ENCODE results near the gene WWOX. TPM values are rescaled to one million over a fixed set of nuclear protein-coding genes. Genes with fewer than 3 reads are reported as not detected.

The WWOX gene
- total RNA-seq, 1 experiment from 2014 or later, result 79.9 TPM

- ChIA-PET POLR2A (ENCODE audit: low non-redundant PET) (interaction anchor here (0.6 kb wide), 1 partner anchor 358 kb away, joined by 5 read pairs; no protein-coding TSS in a partner anchor), CTCF (interaction anchor here (1.0 to 1.3 kb wide), 2 partner anchors 91 to 420 kb away, joined by 3 to 4 read pairs; no protein-coding TSS in a partner anchor)
- no peak for TF ChIP-seq EZH2 (IDR thresholded peaks at IDR 0.05; ENCODE audit: borderline replicate concordance, low read depth, low read length, poor library complexity, severe bottlenecking)
- TF ChIP-seq, protein P1, sequence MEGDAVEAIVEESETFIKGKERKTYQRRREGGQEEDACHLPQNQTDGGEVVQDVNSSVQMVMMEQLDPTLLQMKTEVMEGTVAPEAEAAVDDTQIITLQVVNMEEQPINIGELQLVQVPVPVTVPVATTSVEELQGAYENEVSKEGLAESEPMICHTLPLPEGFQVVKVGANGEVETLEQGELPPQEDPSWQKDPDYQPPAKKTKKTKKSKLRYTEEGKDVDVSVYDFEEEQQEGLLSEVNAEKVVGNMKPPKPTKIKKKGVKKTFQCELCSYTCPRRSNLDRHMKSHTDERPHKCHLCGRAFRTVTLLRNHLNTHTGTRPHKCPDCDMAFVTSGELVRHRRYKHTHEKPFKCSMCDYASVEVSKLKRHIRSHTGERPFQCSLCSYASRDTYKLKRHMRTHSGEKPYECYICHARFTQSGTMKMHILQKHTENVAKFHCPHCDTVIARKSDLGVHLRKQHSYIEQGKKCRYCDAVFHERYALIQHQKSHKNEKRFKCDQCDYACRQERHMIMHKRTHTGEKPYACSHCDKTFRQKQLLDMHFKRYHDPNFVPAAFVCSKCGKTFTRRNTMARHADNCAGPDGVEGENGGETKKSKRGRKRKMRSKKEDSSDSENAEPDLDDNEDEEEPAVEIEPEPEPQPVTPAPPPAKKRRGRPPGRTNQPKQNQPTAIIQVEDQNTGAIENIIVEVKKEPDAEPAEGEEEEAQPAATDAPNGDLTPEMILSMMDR (conservative IDR thresholded peaks at IDR 0.05; ENCODE audit: low read depth, low read length), result peak; percentile 49
- H3K9me3 ChIP-seq (ENCODE audit: low read depth, low read length, poor library complexity, severe bottlenecking), result peaks cover 4% of the 10 kb centered on the region
- DNase-seq (ENCODE audit: low spot score), result peak; percentile 53
- no peaks in the 10 kb centered on the region for H3K36me3 ChIP-seq (ENCODE audit: insufficient read depth, low read length, poor library complexity, severe bottlenecking)
- no peak overlapping the region for H3K27ac ChIP-seq (ENCODE audit: low read depth, low read length, poor library complexity, severe bottlenecking)
- intact Hi-C loops (cut with micrococcal nuclease; ENCODE audit: unreplicated experiment), result loop anchor here (1.0 to 10.0 kb wide), 2 partner anchors 419 to 499 kb away; no protein-coding TSS in a partner anchor
- H3K4me3 ChIP-seq (ENCODE audit: low read depth, low read length, poor library complexity, severe bottlenecking), result no peak overlapping the region
- BruUV-seq (replicated peaks), result no TSS peak
- peaks cover 15% of the 10 kb centered on the region for H3K4me1 ChIP-seq (ENCODE audit: insufficient read depth, low read length, poor library complexity, severe bottlenecking)
- no peaks in the 10 kb centered on the region for H3K27me3 ChIP-seq (replicated peaks; ENCODE audit: insufficient read depth, low read depth, low read length, poor library complexity)
Measured at GRCh38 chr16:78094166-78094565, 5.3 kb upstream of the WWOX start.

DNA sequence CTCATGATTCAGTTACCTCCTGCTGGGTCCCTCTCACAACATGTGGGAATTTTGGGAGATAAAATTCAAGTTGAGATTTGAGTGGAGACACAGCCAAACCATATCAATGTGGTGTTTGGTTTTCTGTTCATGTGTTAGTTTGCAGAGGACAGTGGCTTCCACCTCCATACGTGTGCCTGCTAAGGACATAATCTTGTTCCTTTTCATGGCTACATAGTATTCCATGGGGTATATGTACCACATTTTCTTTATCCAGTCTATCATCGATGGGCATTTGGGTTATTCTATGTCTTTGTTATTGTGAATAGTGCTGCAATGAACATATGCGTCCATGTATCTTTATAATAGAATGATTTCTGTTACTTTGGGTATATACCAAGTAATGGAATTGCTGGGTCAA lies 4.5 kb upstream of the WWOX start:
- no peaks in the 10 kb centered on the region for H3K36me3 ChIP-seq (ENCODE audit: insufficient read depth, low read length, poor library complexity, severe bottlenecking)
- ChIA-PET POLR2A (ENCODE audit: low non-redundant PET) (no interaction called here), CTCF (interaction anchor here (1.0 to 1.3 kb wide), 2 partner anchors 92 to 421 kb away, joined by 3 to 4 read pairs; no protein-coding TSS in a partner anchor)
- no peak overlapping the region for H3K4me3 ChIP-seq (ENCODE audit: low read depth, low read length, poor library complexity, severe bottlenecking)
- peak overlapping the region; percentile 17 for H3K27ac ChIP-seq (ENCODE audit: low read depth, low read length, poor library complexity, severe bottlenecking)
- no TSS peak for BruUV-seq (replicated peaks)
- peaks cover 4% of the 10 kb centered on the region for H3K9me3 ChIP-seq (ENCODE audit: low read depth, low read length, poor library complexity, severe bottlenecking)
- intact Hi-C loops (cut with micrococcal nuclease; ENCODE audit: unreplicated experiment), result loop anchor here (1.0 to 10.0 kb wide), 4 partner anchors 88 to 858 kb away; no protein-coding TSS in a partner anchor
- H3K27me3 ChIP-seq (replicated peaks; ENCODE audit: insufficient read depth, low read depth, low read length, poor library complexity), result no peaks in the 10 kb centered on the region
- H3K4me1 ChIP-seq (ENCODE audit: insufficient read depth, low read length, poor library complexity, severe bottlenecking), result peaks cover 15% of the 10 kb centered on the region
- no peak for DNase-seq (ENCODE audit: low spot score)
- TF ChIP-seq EZH2 (IDR thresholded peaks at IDR 0.05; ENCODE audit: borderline replicate concordance, low read depth, low read length, poor library complexity, severe bottlenecking), result no peak
- TF ChIP-seq, protein P1 (conservative IDR thresholded peaks at IDR 0.05; ENCODE audit: low read depth, low read length), result no peak

DNA sequence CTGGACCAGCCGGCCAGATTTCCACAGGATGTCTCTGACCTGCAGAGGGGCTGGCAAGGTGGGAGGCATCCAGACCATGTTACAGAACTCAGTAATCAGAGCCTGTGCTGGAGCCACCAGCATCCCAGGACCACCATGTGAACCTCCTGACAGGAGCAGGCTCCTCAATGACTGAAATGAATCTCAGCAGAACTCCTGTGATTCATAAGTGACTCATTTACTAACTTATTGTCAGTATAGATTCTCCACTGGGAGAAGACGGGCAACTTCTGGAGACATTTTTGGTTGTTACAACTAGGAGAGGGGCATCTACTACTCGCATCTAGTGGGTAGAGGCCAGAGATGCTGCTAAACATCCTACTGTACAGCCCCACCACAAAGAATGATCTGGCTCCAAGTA lies 3.1 kb upstream of the WWOX start:
- no peak for TF ChIP-seq EZH2 (IDR thresholded peaks at IDR 0.05; ENCODE audit: borderline replicate concordance, low read depth, low read length, poor library complexity, severe bottlenecking)
- TF ChIP-seq, protein P1 (conservative IDR thresholded peaks at IDR 0.05; ENCODE audit: low read depth, low read length), result no peak
- CTCF ChIA-PET, result no interaction called here
- Histone ChIP-seq H3K27ac (ENCODE audit: low read depth, low read length, poor library complexity, severe bottlenecking) (peak overlapping the region; percentile 85), H3K4me3 (ENCODE audit: low read depth, low read length, poor library complexity, severe bottlenecking) (no peak overlapping the region), H3K36me3 (ENCODE audit: insufficient read depth, low read length, poor library complexity, severe bottlenecking) (no peaks in the 10 kb centered on the region), H3K9me3 (ENCODE audit: low read depth, low read length, poor library complexity, severe bottlenecking) (peaks cover 4% of the 10 kb centered on the region), H3K27me3 (replicated peaks; ENCODE audit: insufficient read depth, low read depth, low read length, poor library complexity) (no peaks in the 10 kb centered on the region), H3K4me1 (ENCODE audit: insufficient read depth, low read length, poor library complexity, severe bottlenecking) (peaks cover 15% of the 10 kb centered on the region)
- no TSS peak for BruUV-seq (replicated peaks)
- no peak for DNase-seq (ENCODE audit: low spot score)
- POLR2A ChIA-PET (ENCODE audit: low non-redundant PET), result no interaction called here
- intact Hi-C loops (cut with micrococcal nuclease; ENCODE audit: unreplicated experiment), result loop anchor here (5.0 to 10.0 kb wide), 3 partner anchors 89 to 859 kb away; no protein-coding TSS in a partner anchor

Data from A673 (cell line).